ENCODE measurements around the gene ATP6V1B1. TPM values are rescaled to one million over a fixed set of nuclear protein-coding genes. Genes with fewer than 3 reads are reported as not detected.
"Not testable (repeated sequence)": the region's sequence is repeated elsewhere in the genome, so short reads cannot be mapped to it uniquely, and the experiment has no call there.

Gene ATP6V1B1
- total RNA-seq, 1 experiment from 2014 or later = not detected

GRCh38 chr2:70992945-70993853 lies 57.5 kb downstream of the ATP6V1B1 start:
- DNase-seq (ENCODE audit: low read depth in 1 of 2, low spot score in 2 of 2) = peak in 1 of 2 experiments; percentile 24
- peak overlapping the region; percentile 88 for H3K4me3 ChIP-seq
- H3K27ac ChIP-seq = no peak overlapping the region
- no peaks in the 10 kb centered on the region for H3K9me3 ChIP-seq (replicated peaks)
- no peaks in the 10 kb centered on the region for H3K27me3 ChIP-seq (replicated peaks)
- H3K4me1 ChIP-seq (replicated peaks) = peaks cover 20% of the 10 kb centered on the region
- peaks cover 22% of the 10 kb centered on the region for H3K36me3 ChIP-seq

- Histone ChIP-seq H3K4me3 (peak overlapping the region; percentile 88), H3K36me3 (peaks cover 13% of the 10 kb centered on the region), H3K27ac (peak overlapping the region; percentile 25; the same call in 1 of the 2 replicates), H3K9me3 (replicated peaks) (no peaks in the 10 kb centered on the region), H3K4me1 (replicated peaks) (peaks cover 20% of the 10 kb centered on the region), H3K27me3 (replicated peaks) (no peaks in the 10 kb centered on the region)
- peak; percentile 24 to 47 for DNase-seq (ENCODE audit: low read depth in 1 of 2, low spot score in 2 of 2)
Measured at GRCh38 chr2:70994009-70994698, 58.5 kb downstream of the ATP6V1B1 start.

GRCh38 chr2:70994699-70995425 lies 59.2 kb downstream of the ATP6V1B1 start, which contains the start of gene TEX261:
Gene TEX261, minus strand, starts transcription at chr2:70994873. Its CDS starts 116 bp downstream, at chr2:70994757.
- Histone ChIP-seq H3K4me1 (replicated peaks) (peaks cover 20% of the 10 kb centered on the region), H3K27me3 (replicated peaks) (no peaks in the 10 kb centered on the region), H3K9me3 (replicated peaks) (no peaks in the 10 kb centered on the region), H3K36me3 (peaks cover 6% of the 10 kb centered on the region), H3K27ac (peak within 1 kb of the TSS; percentile 25; the same call in 1 of the 2 replicates), H3K4me3 (peak within 1 kb of the TSS; percentile 88)
- peak; percentile 89 to 91 for DNase-seq (ENCODE audit: low read depth in 1 of 2, low spot score in 2 of 2)

- DNase-seq (ENCODE audit: low read depth in 1 of 2, low spot score in 2 of 2) = peak in 1 of 2 experiments; percentile 17
- no peaks in the 10 kb centered on the region for H3K9me3 ChIP-seq (replicated peaks)
- peaks cover 5% of the 10 kb centered on the region for H3K36me3 ChIP-seq
- no peak overlapping the region for H3K27ac ChIP-seq
- peaks cover 20% of the 10 kb centered on the region for H3K4me1 ChIP-seq (replicated peaks)
- H3K27me3 ChIP-seq (replicated peaks) = no peaks in the 10 kb centered on the region
- peak overlapping the region; percentile 88 for H3K4me3 ChIP-seq
Measured at GRCh38 chr2:70995426-70995729, 59.7 kb downstream of the ATP6V1B1 start.

GRCh38 chr2:70998885-70999284 lies 63.2 kb downstream of the ATP6V1B1 start:
- not testable (repeated sequence) for H3K9me3 ChIP-seq (replicated peaks); H3K27ac ChIP-seq; DNase-seq (ENCODE audit: low read depth in 1 of 2, low spot score in 2 of 2); H3K4me3 ChIP-seq; H3K36me3 ChIP-seq; H3K27me3 ChIP-seq (replicated peaks)
- H3K4me1 ChIP-seq (replicated peaks) = peaks cover 17% of the 10 kb centered on the region

- Histone ChIP-seq H3K27me3 (replicated peaks) (no peaks in the 10 kb centered on the region), H3K36me3 (peaks cover 3% of the 10 kb centered on the region), H3K27ac (no peak overlapping the region), H3K9me3 (replicated peaks) (no peaks in the 10 kb centered on the region), H3K4me3 (no peak overlapping the region), H3K4me1 (replicated peaks) (peaks cover 15% of the 10 kb centered on the region)
- DNase-seq (ENCODE audit: low read depth in 1 of 2, low spot score in 2 of 2) = no peak
Measured at GRCh38 chr2:70999362-70999761, 63.7 kb downstream of the ATP6V1B1 start.

- H3K4me1 ChIP-seq (replicated peaks) = peaks cover 15% of the 10 kb centered on the region
- not testable (repeated sequence) for DNase-seq (ENCODE audit: low read depth in 1 of 2, low spot score in 2 of 2); H3K4me3 ChIP-seq
Measured at GRCh38 chr2:70999931-71000330, 64.2 kb downstream of the ATP6V1B1 start.

GRCh38 chr2:71000780-71001591 lies 65.3 kb downstream of the ATP6V1B1 start:
- H3K27ac ChIP-seq = no peak overlapping the region
- no peaks in the 10 kb centered on the region for H3K9me3 ChIP-seq (replicated peaks)
- DNase-seq (ENCODE audit: low read depth in 1 of 2, low spot score in 2 of 2) = peak; percentile 48 to 67
- H3K27me3 ChIP-seq (replicated peaks) = no peaks in the 10 kb centered on the region
- H3K4me1 ChIP-seq (replicated peaks) = peaks cover 6% of the 10 kb centered on the region
- no peak overlapping the region for H3K4me3 ChIP-seq
- no peaks in the 10 kb centered on the region for H3K36me3 ChIP-seq

More at GRCh38 chr2:70999931-71000330, 64.2 kb downstream of the ATP6V1B1 start:
- not testable (repeated sequence) for H3K9me3 ChIP-seq (replicated peaks); H3K36me3 ChIP-seq; H3K27ac ChIP-seq; H3K27me3 ChIP-seq (replicated peaks)

- Histone ChIP-seq H3K27ac (no peak overlapping the region), H3K9me3 (replicated peaks) (no peaks in the 10 kb centered on the region), H3K4me1 (replicated peaks) (peaks cover 6% of the 10 kb centered on the region), H3K36me3 (no peaks in the 10 kb centered on the region), H3K4me3 (no peak overlapping the region), H3K27me3 (replicated peaks) (no peaks in the 10 kb centered on the region)
- DNase-seq (ENCODE audit: low read depth in 1 of 2, low spot score in 2 of 2) = no peak
Measured at GRCh38 chr2:71001592-71001927, 65.9 kb downstream of the ATP6V1B1 start.

GRCh38 chr2:71001981-71002570 lies 66.4 kb downstream of the ATP6V1B1 start:
- H3K9me3 ChIP-seq (replicated peaks) = no peaks in the 10 kb centered on the region

GRCh38 chr2:71003396-71003795 lies 67.7 kb downstream of the ATP6V1B1 start:
- H3K36me3 ChIP-seq = no peaks in the 10 kb centered on the region
- H3K4me3 ChIP-seq = no peak overlapping the region
- H3K27ac ChIP-seq = no peak overlapping the region
- H3K27me3 ChIP-seq (replicated peaks) = no peaks in the 10 kb centered on the region
- DNase-seq (ENCODE audit: low read depth in 1 of 2, low spot score in 2 of 2) = no peak
- H3K9me3 ChIP-seq (replicated peaks) = no peaks in the 10 kb centered on the region
- H3K4me1 ChIP-seq (replicated peaks) = peaks cover 6% of the 10 kb centered on the region

More at GRCh38 chr2:71001981-71002570, 66.4 kb downstream of the ATP6V1B1 start:
- DNase-seq (ENCODE audit: low read depth in 1 of 2, low spot score in 2 of 2) = no peak
- Histone ChIP-seq H3K4me3 (no peak overlapping the region), H3K4me1 (replicated peaks) (peaks cover 6% of the 10 kb centered on the region), H3K27ac (no peak overlapping the region), H3K36me3 (no peaks in the 10 kb centered on the region), H3K27me3 (replicated peaks) (no peaks in the 10 kb centered on the region)

GRCh38 chr2:71003966-71004755 lies 68.5 kb downstream of the ATP6V1B1 start:
- Histone ChIP-seq H3K4me3 (no peak overlapping the region), H3K4me1 (replicated peaks) (peaks cover 6% of the 10 kb centered on the region), H3K27ac (no peak overlapping the region), H3K27me3 (replicated peaks) (no peaks in the 10 kb centered on the region), H3K36me3 (no peaks in the 10 kb centered on the region), H3K9me3 (replicated peaks) (no peaks in the 10 kb centered on the region)
- DNase-seq (ENCODE audit: low read depth in 1 of 2, low spot score in 2 of 2) = no peak

Data from SJSA1 (cell line).